Thyroid gland (tissue), 4 donors: ENCODE results near the gene HOXA5.

Source experiments
- POLR2A ChIP-seq, 2 donors: fragments of 450-650 bp; IDR thresholded peaks; one replicate each; pipeline ENCODE4 v1.6.1; 2017; ENCODE audit warnings: antibody characterized with exemption in 2 of 2, mild to moderate bottlenecking in 2 of 2, moderate library complexity in 1 of 2
- TF ChIP-seq, protein P1 (sequence below), 6 experiments: fragments of 200-600 bp in 3 of 6; fragments of 450-650 bp in 3 of 6; sonication (generic) in 3 of 6; IDR thresholded peaks; one replicate each; pipeline ENCODE4 v1.5.1; 2016 to 2019; ENCODE audit warnings: antibody characterized with exemption in 6 of 6, mild to moderate bottlenecking in 2 of 6, inconsistent platforms in 1 of 6, moderate library complexity in 1 of 6

DNA sequence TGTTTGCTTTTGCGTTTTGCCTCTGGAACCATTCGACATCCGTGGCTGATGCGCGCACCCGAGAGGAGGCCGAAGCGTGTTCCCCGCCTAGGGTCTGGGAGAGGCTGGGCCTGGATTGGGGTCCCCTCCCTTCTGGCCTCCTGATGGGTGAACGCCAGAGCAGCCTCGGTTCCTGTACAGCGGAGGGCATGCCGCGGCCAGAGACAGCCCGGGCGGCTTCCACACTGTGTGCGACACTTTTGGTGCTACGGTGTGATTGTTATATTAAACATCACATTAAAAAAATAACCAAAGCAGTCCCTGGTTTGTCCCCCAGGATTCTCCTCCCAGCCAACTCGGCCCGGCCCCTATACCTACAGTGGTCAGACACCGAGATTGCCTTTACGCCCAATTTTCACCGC lies 16.7 kb upstream of the HOXA5 start:
- no peak for TF ChIP-seq POLR2A (IDR thresholded peaks at IDR 0.05)
- TF ChIP-seq, protein P1, sequence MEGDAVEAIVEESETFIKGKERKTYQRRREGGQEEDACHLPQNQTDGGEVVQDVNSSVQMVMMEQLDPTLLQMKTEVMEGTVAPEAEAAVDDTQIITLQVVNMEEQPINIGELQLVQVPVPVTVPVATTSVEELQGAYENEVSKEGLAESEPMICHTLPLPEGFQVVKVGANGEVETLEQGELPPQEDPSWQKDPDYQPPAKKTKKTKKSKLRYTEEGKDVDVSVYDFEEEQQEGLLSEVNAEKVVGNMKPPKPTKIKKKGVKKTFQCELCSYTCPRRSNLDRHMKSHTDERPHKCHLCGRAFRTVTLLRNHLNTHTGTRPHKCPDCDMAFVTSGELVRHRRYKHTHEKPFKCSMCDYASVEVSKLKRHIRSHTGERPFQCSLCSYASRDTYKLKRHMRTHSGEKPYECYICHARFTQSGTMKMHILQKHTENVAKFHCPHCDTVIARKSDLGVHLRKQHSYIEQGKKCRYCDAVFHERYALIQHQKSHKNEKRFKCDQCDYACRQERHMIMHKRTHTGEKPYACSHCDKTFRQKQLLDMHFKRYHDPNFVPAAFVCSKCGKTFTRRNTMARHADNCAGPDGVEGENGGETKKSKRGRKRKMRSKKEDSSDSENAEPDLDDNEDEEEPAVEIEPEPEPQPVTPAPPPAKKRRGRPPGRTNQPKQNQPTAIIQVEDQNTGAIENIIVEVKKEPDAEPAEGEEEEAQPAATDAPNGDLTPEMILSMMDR (IDR thresholded peaks at IDR 0.05), result no peak
